ENCODE measurements around the gene UBL3.

Gene UBL3

DNA sequence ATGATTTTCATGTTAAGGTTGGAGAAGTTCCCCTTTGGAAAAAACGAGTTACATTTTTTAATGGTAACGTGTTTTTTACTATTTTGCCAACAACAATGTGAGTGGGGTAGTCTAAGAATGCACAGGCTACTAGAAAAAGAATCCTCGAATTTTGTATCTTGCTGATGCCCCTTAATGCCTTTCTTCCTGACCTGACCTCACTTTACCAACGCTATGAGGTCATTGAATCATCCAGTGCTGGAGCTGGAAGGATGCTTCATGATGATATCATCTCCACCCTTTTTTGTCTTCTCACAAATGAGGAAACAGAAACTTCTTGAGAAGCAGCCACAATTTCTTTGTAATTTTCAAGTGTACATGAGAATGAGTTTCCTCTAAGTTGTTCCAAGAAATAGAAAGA lies 8.2 kb upstream of the UBL3 start:
- Histone ChIP-seq H3K4me3 (ENCODE audit: low read length) (no peak overlapping the region), H3K9me3 (ENCODE audit: control insufficient read depth, insufficient read depth, low read length) (no peaks in the 10 kb centered on the region), H3K4me1 (ENCODE audit: control insufficient read depth, insufficient read depth, low read length) (0 out of 2 replicates have a peak, but pooled peaks cover 1% of the 10 kb centered on the region), H3K36me3 (ENCODE audit: control insufficient read depth, insufficient read depth, low read length) (no peaks in the 10 kb centered on the region), H3K27me3 (ENCODE audit: control insufficient read depth, insufficient read depth, low read length) (no peaks in the 10 kb centered on the region), H3K27ac (ENCODE audit: low read length) (no peak overlapping the region)
- WGBS (ENCODE audit: insufficient coverage, insufficient read length): no CpG with 5 or more reads among the region's 4 CpGs
- DNase-seq (ENCODE audit: low read depth, low spot score): no peak

DNA sequence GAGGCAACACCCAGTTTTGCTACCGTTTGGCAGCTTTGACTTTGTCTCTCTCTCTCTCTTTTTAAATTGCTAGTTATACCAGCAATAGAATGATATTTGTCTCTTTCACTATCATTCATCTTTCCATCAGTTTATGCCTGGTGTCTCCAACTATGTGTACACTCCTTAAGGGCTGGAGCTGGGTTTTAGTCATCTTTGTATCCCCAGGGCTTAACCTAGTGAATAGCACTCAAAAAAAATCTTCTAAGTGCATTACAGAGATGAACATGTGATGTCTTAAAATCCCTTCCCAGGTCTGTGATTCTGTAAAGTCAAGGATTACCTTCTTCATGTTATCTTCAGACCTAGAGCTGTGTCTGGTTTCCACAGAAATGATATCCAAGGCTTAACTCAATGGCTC lies 7.8 kb upstream of the UBL3 start:
- DNase-seq (ENCODE audit: low read depth, low spot score): no peak
- no CpG with 5 or more reads among the region's 1 CpG for WGBS (ENCODE audit: insufficient coverage, insufficient read length)
- Histone ChIP-seq H3K4me3 (ENCODE audit: low read length) (no peak overlapping the region), H3K27me3 (ENCODE audit: control insufficient read depth, insufficient read depth, low read length) (no peaks in the 10 kb centered on the region), H3K36me3 (ENCODE audit: control insufficient read depth, insufficient read depth, low read length) (no peaks in the 10 kb centered on the region), H3K9me3 (ENCODE audit: control insufficient read depth, insufficient read depth, low read length) (no peaks in the 10 kb centered on the region), H3K4me1 (ENCODE audit: control insufficient read depth, insufficient read depth, low read length) (0 out of 2 replicates have a peak, but pooled peaks cover 1% of the 10 kb centered on the region), H3K27ac (ENCODE audit: low read length) (no peak overlapping the region)

DNA sequence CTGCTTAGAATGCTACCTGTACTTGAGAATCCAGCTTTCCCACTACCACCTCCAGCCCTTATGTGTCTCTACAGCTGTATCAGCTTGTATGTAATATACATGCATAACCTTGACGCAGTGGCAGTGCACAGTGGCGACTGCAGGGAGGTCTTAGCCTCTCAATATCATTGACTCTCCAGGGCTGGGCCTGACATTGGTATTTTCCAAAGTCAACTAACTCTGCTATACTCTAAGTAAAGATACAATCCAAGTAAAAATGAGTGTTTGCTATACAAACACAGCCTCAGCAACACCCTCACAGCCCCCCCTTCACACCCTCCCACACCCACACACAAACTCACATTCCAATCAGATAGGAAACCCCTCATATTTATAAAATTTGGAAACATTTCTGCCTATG lies 6.7 kb upstream of the UBL3 start:
- Histone ChIP-seq H3K27me3 (ENCODE audit: control insufficient read depth, insufficient read depth, low read length) (no peaks in the 10 kb centered on the region), H3K27ac (ENCODE audit: low read length) (no peak overlapping the region), H3K4me1 (ENCODE audit: control insufficient read depth, insufficient read depth, low read length) (0 out of 2 replicates have a peak, but pooled peaks cover 1% of the 10 kb centered on the region), H3K36me3 (ENCODE audit: control insufficient read depth, insufficient read depth, low read length) (no peaks in the 10 kb centered on the region), H3K4me3 (ENCODE audit: low read length) (no peak overlapping the region), H3K9me3 (ENCODE audit: control insufficient read depth, insufficient read depth, low read length) (no peaks in the 10 kb centered on the region)
- DNase-seq (ENCODE audit: low read depth, low spot score): no peak
- WGBS (ENCODE audit: insufficient coverage, insufficient read length): no CpG with 5 or more reads among the region's 2 CpGs

DNA sequence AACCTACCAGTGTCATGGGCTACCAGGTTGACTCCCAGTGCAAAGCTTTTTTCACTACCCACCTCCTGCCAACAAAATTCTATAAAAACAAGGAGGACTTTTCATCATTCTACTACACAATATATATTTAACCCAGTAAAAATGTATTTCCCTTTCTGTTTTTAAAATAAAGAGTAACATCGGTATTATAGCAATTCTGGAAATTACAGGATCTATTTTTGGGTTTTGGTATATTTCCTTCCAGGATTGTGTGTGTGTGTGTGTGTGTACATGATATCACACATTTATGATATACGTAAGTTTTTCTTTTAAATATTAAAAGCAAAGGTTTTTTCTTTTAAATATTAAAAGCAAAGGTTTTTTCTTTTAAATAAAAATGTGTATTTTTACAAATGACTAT lies 6.0 kb upstream of the UBL3 start:
- Histone ChIP-seq H3K27ac (ENCODE audit: low read length) (no peak overlapping the region), H3K36me3 (ENCODE audit: control insufficient read depth, insufficient read depth, low read length) (no peaks in the 10 kb centered on the region), H3K27me3 (ENCODE audit: control insufficient read depth, insufficient read depth, low read length) (no peaks in the 10 kb centered on the region), H3K4me1 (ENCODE audit: control insufficient read depth, insufficient read depth, low read length) (0 out of 2 replicates have a peak, but pooled peaks cover 1% of the 10 kb centered on the region), H3K4me3 (ENCODE audit: low read length) (no peak overlapping the region), H3K9me3 (ENCODE audit: control insufficient read depth, insufficient read depth, low read length) (no peaks in the 10 kb centered on the region)
- no CpG with 5 or more reads among the region's 2 CpGs for WGBS (ENCODE audit: insufficient coverage, insufficient read length)
- DNase-seq (ENCODE audit: low read depth, low spot score): no peak

GRCh38 chr13:29855784-29856183 lies 5.4 kb upstream of the UBL3 start:
- no peaks in the 10 kb centered on the region for H3K36me3 ChIP-seq (ENCODE audit: control insufficient read depth, insufficient read depth, low read length)
- H3K27me3 ChIP-seq (ENCODE audit: control insufficient read depth, insufficient read depth, low read length): no peaks in the 10 kb centered on the region
- no CpG with 5 or more reads among the region's 4 CpGs for WGBS (ENCODE audit: insufficient coverage, insufficient read length)
- H3K27ac ChIP-seq (ENCODE audit: low read length): no peak overlapping the region
- no peak for DNase-seq (ENCODE audit: low read depth, low spot score)
- no peaks in the 10 kb centered on the region for H3K9me3 ChIP-seq (ENCODE audit: control insufficient read depth, insufficient read depth, low read length)
- H3K4me1 ChIP-seq (ENCODE audit: control insufficient read depth, insufficient read depth, low read length): 0 out of 2 replicates have a peak, but pooled peaks cover 1% of the 10 kb centered on the region
- H3K4me3 ChIP-seq (ENCODE audit: low read length): no peak overlapping the region

DNA sequence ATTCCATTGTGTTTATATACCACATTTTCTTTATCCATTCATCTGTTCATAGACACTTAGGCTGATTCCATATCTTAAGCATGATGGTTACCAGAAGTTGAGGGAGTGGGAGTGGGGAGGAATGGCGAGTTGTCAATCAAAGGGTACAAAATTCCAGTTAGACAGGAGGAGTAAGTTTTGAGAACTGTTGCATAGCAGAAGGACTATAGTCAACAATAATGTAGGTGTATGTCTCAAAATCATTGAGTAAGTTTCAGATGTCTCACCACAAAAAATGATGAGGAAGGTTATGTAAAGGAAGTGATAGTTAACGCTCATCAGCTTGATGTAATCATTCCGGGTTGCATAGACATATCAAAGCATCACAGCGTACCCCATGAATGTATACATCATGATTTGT lies 4.6 kb upstream of the UBL3 start:
- Histone ChIP-seq H3K4me3 (ENCODE audit: low read length) (no peak overlapping the region), H3K36me3 (ENCODE audit: control insufficient read depth, insufficient read depth, low read length) (no peaks in the 10 kb centered on the region)
- WGBS (ENCODE audit: insufficient coverage, insufficient read length): no CpG with 5 or more reads among the region's 4 CpGs

GRCh38 chr13:29853131-29853530 lies 2.7 kb upstream of the UBL3 start:
- 0 out of 2 replicates have a peak, but pooled peaks cover 1% of the 10 kb centered on the region for H3K4me1 ChIP-seq (ENCODE audit: control insufficient read depth, insufficient read depth, low read length)
- no peaks in the 10 kb centered on the region for H3K27me3 ChIP-seq (ENCODE audit: control insufficient read depth, insufficient read depth, low read length)
- no CpG with 5 or more reads among the region's 2 CpGs for WGBS (ENCODE audit: insufficient coverage, insufficient read length)
- no peak for DNase-seq (ENCODE audit: low read depth, low spot score)
- H3K4me3 ChIP-seq (ENCODE audit: low read length): no peak overlapping the region
- no peaks in the 10 kb centered on the region for H3K36me3 ChIP-seq (ENCODE audit: control insufficient read depth, insufficient read depth, low read length)
- H3K9me3 ChIP-seq (ENCODE audit: control insufficient read depth, insufficient read depth, low read length): no peaks in the 10 kb centered on the region
- H3K27ac ChIP-seq (ENCODE audit: low read length): no peak overlapping the region

More for the DNA sequence above, 4.6 kb upstream of the UBL3 start:
- H3K27me3 ChIP-seq (ENCODE audit: control insufficient read depth, insufficient read depth, low read length): no peaks in the 10 kb centered on the region
- H3K9me3 ChIP-seq (ENCODE audit: control insufficient read depth, insufficient read depth, low read length): no peaks in the 10 kb centered on the region
- H3K4me1 ChIP-seq (ENCODE audit: control insufficient read depth, insufficient read depth, low read length): 0 out of 2 replicates have a peak, but pooled peaks cover 1% of the 10 kb centered on the region
- H3K27ac ChIP-seq (ENCODE audit: low read length): no peak overlapping the region
- DNase-seq (ENCODE audit: low read depth, low spot score): no peak

DNA sequence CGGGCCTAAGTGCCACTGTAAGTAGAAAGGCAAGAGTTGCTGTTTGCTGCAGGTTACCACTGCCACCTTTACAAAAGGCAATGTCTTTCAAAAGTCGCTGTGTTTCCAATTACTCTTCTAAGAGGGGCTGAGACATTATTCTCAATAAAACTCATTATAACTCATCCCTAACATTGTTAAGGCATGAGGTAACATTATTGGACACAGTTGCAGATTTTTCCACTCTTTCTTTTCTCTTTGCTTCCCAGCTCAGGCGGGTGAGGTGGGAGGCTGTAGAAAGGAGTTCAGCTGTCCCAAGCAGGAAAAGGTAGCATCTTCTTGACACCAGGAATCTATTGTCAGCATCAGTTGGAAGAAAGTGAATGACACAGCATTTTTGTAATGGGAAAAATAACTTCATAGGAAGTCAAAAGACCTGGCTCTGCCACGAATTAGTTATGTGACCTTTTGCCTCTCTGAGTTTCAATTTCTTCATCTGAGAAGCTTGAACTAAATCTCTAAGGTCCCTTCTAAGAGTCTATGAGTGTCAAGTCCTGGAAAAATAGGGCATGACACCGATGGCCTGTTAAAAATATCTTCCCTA lies 2.1 kb upstream of the UBL3 start:
- H3K27me3 ChIP-seq (ENCODE audit: control insufficient read depth, insufficient read depth, low read length): no peaks in the 10 kb centered on the region
- WGBS (ENCODE audit: insufficient coverage, insufficient read length): no CpG with 5 or more reads among the region's 5 CpGs
- 0 out of 2 replicates have a peak, but pooled peaks cover 3% of the 10 kb centered on the region for H3K4me1 ChIP-seq (ENCODE audit: control insufficient read depth, insufficient read depth, low read length)
- H3K27ac ChIP-seq (ENCODE audit: low read length): no peak overlapping the region
- no peaks in the 10 kb centered on the region for H3K36me3 ChIP-seq (ENCODE audit: control insufficient read depth, insufficient read depth, low read length)
- DNase-seq (ENCODE audit: low read depth, low spot score): no peak
- H3K4me3 ChIP-seq (ENCODE audit: low read length): no peak overlapping the region
- no peaks in the 10 kb centered on the region for H3K9me3 ChIP-seq (ENCODE audit: control insufficient read depth, insufficient read depth, low read length)

GRCh38 chr13:29849731-29850212 lies 645 bp downstream of the UBL3 start:
- Histone ChIP-seq H3K9me3 (ENCODE audit: control insufficient read depth, insufficient read depth, low read length) (no peaks in the 10 kb centered on the region), H3K4me3 (ENCODE audit: low read length) (peak overlapping the region; percentile 84), H3K27me3 (ENCODE audit: control insufficient read depth, insufficient read depth, low read length) (no peaks in the 10 kb centered on the region), H3K4me1 (ENCODE audit: control insufficient read depth, insufficient read depth, low read length) (peaks cover 2% of the 10 kb centered on the region; the same call in 1 of the 2 replicates), H3K36me3 (ENCODE audit: control insufficient read depth, insufficient read depth, low read length) (no peaks in the 10 kb centered on the region), H3K27ac (ENCODE audit: low read length) (no peak overlapping the region)
- DNase-seq (ENCODE audit: low read depth, low spot score): no peak
- no CpG with 5 or more reads among the region's 50 CpGs for WGBS (ENCODE audit: insufficient coverage, insufficient read length)

DNA sequence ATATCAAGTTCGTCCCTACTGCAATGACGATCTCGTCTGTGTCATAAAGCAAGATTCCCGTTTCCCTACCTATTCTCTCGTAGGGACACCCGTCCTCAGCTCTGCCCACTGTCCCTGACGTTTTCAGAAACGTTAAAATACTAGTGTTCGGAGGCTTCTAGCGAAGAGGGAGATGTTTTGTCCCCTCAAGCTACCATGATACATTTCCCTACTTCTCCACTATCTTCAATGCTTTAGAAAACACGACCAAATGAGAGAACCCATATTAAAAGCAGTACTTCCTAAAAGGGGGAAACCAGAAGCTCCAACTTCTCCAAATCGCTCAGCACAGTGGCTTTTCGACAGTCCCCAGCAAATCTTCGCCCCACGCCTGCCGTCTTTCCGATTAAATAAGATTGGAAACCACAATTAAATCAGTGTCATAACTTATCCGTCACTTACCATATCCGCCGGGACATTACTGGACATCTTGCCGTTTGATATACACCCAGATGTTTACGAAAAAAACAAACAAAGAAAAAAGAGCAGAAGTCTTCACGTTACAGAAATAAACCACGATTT lies 1.3 kb downstream of the UBL3 start:
- Histone ChIP-seq H3K27ac (ENCODE audit: low read length) (no peak overlapping the region), H3K36me3 (ENCODE audit: control insufficient read depth, insufficient read depth, low read length) (no peaks in the 10 kb centered on the region), H3K4me3 (ENCODE audit: low read length) (peak overlapping the region; percentile 84; the same call in 1 of the 2 replicates), H3K9me3 (ENCODE audit: control insufficient read depth, insufficient read depth, low read length) (no peaks in the 10 kb centered on the region), H3K4me1 (ENCODE audit: control insufficient read depth, insufficient read depth, low read length) (peaks cover 2% of the 10 kb centered on the region; the same call in 1 of the 2 replicates), H3K27me3 (ENCODE audit: control insufficient read depth, insufficient read depth, low read length) (no peaks in the 10 kb centered on the region)
- WGBS (ENCODE audit: insufficient coverage, insufficient read length): no CpG with 5 or more reads among the region's 24 CpGs
- no peak for DNase-seq (ENCODE audit: low read depth, low spot score)

Data from iPS DF 6.9 (cell line).